ENCODE results near the gene EFCAB6.

The EFCAB6 gene

DNA sequence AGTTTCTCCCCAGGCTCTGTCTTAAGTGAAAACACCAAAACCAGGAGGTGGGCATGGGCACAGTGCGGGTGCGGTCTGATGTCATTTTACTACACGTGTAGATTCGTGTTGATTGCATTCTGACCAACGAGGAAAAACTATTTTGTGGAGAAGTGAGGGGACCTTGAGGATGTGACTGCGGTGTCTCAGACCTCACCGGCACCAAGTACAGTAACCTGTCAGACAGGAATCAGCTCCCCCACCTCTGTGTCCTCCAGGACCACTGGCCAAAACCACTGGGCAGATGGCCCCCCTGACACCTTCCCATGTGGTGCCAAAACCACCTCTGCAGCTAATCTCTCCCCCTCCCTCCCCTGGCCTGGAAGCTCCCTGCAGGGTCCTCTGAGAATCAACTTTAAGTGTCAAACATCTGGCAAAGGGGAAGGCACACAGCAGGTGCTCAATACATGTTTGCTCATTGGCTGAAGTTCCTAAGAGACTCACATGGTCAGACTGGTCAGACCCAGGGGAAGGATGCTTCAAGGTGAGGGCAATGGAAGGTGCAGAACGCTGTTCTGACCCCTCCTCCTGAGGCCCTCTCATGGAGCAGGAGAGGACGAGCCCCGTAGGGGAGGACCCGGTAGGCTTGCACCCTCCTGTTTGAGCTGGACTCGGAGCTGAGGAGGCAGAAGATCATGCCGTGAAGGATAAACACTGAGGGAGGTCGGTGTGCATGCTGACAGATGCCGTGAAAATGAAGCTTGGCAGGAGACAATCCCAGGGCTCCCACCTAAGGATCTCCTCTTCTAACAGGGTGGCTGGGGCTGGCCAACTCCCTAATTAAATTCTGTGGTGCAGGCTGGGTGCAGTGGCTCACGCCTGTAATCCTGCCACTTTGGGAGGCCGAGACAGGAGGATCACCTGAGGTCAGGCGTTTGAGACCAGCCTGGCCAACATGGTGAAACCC lies 270.4 kb downstream of the EFCAB6 start:
- no peak for DNase-seq

DNA sequence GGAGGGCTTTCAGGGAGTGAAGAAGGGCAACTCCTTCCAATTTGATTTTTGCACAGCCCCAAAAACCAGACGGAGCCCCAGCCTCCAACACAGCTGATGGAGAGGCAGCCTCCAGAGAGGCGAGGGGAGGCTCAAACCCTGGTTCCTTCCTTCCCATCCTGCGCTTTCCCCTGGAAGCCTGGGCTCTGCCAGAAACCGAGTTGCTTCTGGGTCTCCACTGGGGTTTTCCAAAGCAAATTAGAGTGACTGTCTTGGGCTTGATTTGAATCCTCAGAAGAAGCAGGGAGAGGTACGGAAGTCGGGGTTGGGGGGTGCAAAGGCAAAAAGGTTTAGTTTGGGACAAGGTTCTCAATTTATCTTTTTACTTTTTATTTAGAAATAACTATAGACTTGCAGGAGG lies 271.1 kb downstream of the EFCAB6 start:
- no peak for DNase-seq

DNA sequence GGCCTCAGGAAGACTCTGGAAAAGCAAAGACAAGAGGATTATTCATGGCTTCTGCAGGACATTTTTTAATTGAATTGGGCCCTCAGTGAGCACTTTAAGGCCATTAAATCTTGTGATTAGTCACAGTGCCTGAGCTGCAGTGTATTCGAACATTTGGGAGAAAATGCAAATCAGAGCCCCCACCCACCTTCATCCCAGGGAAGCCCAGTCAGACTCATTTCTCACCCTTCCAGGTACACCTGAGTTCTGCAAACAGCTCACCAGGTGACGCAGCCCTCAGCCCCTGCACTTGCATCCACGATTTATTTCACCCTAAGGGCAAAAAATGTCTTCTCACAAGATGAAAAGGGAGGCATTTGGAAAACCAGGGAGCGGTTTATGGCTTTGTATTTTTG lies 271.6 kb downstream of the EFCAB6 start:
- no peak for DNase-seq

DNA sequence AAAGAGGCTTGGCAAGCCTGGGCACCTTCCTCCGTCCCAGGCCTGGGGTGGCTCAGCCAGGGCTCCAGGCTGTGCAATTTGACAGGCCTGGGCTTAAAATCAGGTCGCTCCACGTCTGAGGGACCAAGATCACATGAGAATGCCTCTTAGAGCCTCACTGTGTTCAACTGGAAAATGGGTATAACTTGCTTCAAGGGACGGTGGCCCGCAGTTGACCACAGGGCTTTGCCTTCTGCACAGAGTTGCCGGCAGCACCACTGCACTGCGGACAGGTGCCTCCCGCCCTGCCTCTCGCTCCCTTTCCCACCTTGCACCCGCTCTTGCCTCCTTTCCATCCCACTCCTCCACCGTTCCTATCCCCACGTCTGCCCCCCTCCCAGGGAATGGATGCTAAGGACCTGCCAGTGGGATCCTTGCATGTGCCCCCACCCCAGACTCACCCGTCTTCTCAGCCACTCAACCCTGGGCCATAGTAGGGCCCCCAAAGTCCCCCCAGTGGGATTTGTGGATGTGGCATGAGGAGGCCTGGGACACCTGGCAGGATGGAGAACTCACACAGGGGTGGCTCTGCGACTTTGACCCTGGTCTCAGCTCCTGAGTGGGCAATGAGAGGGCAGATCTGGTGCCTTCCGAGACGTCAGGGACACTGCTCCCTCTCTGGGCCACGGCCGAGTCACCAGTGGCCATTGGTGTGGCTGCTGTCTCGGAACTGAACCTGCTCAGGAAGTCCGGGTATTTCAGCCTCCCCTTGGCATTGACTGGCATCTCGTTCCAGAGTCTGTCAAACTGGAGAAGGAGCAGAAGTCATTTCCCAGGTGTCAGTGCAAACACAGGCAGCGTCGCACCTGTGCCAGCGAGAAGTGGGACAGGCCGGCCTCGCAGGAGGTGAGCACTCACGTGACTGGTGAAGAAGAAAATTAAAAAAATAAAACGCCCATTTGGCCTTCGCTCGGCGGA lies 272.3 kb downstream of the EFCAB6 start:
- no peak for DNase-seq

DNA sequence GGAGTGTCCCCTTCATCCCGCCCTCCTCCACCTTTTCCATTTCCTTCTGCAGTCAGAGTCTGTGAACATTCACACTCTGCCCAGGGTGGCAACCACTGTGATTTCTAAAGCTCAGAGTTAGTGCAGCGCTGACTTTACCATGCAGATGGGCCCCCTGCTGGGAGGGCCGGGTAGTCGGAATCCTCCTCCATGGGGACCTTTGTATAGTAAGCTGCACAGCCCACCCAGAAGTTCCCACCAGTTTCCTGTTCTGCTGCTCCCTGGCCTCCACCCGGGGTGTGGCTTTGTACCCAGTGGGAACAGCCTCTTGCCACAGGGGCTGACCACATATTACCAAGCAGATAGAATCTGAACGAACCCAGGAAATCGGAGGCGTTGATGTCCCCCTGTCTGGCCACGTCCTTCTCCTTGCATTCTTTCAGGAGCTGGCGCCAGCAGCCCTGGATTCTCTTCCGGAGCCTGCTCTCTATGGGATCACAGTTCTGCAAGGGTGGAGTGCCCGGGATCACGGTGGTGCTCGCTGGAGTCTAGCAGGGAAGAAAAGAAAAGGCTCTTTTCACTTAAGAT lies 275.0 kb downstream of the EFCAB6 start:
- DNase-seq = no peak

DNA sequence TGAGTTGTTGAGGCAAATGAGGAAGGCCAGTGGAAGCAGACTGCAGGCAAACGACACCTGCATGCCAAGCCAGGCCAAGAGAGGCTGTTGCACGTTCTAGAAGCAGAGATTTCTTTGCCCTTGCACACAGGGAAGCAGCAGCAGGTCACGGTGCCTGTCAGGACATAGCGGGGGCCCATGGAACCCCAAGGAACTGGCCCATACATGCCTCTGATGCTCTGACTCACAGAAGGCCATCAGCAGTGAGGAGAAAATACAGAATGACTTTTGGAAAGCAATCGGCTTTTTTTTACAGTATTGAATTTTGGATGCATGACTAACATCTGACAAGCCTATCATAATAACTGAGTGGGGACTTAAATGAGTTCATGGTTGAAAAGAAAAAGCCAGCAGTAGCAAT lies 276.4 kb downstream of the EFCAB6 start:
- no peak for DNase-seq

DNA sequence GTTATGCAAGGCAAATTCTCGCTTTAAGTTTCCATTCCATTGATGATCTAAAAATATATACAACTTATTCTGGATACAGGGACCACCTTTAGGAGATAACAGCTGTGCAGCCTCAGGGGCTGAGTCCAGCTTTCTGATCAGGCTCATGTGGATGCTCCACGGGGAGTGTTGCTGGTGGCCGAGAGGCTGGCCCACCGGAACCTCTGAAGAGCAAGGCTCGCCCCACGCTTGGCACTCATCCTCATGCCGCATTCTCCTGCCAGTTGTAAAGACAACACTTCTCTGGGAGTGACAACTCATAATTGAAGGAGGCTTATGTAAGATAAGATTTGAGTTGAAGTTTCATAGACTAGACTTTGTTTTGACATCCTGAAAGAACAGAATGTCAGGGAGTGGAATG lies 276.8 kb downstream of the EFCAB6 start:
- no peak for DNase-seq

DNA sequence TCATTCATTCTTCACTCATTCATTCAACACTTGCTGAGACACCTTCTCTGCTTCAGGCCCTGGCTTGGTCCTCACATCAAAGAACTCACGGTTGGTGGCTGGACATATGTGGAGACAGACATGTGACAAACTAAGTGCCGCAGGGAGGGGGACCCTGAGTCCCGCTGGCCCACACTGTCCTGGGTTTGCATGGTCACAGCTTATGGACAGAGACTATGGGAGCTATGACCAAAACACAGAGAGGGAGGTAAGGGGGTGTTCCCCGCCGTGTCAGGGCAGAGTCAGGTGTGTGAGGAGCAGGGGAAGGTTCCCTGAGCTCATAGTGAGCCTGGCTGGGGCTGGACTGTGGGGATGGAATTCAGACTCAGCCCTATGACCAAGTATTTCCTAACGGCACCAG lies 277.2 kb downstream of the EFCAB6 start:
- no peak for DNase-seq

DNA sequence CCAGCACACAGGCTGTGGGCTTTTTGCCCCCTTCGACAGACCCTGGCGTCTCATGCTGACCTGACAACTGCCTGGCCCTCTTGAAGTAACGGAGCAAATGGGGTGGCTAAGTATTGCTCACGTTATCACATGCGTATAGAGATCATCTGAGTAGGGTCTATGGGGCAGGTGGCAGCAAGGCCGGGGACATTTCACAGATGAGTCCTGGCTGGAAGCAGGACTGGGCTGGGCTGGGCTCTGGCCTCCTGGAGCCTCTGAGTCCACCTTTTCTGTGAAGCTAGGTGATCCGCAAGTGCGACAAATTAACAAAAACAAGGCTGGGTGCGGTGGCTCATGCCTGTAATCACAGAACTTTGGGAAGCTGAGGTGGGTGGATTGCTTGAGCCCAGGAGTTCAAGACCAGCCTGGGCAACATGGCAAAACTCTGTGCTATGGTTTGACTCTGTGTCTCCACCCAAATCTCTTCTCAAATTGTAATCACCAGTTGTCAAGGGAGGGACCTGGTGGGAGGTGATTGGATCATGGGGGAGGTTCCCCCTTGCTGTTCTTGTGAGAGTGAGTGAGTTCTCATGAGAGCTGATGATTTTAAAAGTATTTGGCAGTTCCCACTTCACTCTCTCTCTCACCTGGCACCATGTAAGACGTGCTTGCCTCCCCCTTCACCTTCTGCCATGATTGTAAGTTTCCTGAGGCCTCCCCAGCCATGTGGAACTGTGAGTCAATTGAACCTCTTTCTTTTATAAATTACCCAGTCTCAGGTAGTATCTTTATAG lies 278.3 kb downstream of the EFCAB6 start:
- DNase-seq = no peak

DNA sequence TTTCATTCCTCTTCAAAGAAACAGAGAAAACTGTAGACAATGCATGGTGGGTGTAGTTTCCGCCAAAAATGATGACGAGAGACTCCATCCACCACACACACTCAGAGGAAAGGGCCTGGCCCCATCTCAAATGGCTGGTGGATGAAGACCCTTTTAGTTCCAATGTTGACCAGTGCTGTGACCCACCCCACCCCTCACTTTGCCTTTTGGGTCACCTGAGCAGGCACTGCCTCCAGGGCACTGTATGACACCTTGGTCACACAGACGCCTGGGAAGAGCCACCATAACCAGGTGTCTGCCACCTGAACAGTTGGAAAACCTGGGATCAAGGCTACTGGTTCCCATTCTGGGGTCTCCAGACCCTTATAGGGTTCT lies 279.0 kb downstream of the EFCAB6 start:
- no peak for DNase-seq

DNA sequence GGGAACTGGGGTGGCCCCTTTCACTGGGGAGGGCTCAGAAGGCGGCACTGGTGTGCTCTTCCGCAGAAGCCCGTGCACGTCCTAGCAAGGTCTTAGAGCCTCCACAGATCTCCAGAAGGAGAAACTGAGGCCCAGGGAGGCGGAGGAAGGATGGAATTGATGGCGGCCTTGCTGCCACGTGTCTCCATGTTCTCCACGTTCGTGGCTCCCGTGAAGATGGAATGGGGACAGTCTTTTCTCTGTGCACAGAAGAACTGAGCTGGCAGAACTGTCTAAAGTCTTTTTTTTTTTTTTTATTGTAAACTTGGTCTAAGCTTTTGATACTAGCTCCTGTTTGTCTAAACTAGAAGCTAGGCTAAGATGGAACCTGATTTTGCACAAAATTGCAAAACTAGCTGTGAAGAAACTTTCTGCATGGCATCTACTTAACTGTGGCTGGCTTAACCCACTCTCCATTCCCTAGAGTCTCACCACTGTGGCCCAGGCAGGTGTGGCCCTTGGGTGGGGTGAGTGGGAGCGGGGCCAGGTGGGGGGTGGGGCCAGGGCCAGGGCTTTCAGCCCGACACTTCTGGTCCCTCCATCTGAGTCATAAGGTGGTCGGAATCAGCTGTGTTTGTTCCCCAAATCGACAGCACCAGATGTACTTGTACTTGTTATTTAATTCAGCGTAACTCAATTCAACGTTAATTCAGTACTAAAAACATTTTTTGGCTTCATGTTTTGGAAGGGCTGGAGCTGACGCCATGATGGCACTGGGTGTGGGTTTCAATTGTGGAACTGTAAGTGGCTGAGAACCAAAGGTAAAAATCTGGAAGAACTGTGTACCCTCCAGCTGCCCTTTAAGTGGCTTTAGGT lies 279.6 kb downstream of the EFCAB6 start:
- DNase-seq = no peak

DNA sequence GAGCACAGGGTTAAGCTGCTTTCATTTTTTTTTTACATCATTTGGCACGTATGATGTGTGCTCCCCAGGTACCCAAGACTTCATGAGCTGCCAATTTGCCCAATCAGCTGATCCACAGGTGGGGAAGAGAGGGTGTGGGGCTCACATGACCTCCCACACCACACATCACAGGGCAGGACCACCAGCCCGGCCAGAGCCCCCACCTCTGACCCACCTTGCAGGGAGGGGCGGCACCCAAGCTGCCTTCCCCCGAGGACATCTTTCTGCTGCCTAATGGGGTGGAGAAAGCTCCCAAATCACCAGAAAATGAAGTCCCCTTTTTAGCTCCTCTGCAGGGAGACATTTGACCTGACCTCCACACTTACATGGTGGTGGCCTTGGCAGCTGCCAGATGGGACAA lies 280.5 kb downstream of the EFCAB6 start:
- DNase-seq = no peak

DNA sequence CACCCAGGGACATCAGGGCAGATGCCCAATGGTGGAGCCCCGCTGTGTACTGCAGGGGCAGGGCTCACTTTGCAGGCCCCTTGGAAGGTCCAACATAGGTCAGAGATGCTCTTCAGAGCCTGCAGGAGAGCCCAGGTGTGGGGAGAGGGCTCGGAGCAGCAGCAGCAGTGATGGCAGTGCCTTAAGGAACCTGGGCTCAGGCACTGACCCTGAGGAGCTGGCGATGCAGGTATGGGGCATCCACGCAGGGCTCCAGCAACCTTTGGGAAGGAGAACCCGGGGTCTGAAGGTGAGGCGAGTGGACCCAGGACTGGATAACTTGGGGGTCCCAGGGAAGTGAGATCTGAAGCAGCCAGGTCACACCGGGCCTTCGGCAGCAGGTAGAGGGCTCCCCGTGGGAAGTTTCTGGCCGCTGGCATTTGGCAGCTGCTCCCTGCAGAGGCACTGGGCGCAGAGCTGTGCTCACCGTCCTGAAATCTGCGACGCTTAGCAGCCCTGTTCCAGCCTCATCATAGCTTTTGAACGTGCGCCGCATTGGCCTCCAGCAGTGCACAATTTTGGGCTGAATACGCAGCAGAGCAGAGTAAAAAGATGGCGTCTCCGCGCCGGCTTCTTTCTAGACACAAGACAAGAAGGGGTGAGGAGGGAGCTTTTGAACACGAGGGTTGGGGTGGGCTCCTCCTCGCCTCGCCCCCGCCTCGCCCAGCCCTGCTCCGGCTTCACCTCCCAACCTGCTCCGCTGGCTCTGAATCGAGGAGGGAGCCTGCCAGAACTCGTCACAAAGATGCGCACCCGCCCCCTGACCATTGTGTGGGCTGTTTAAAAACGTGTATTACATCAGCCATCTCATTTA lies 281.5 kb downstream of the EFCAB6 start:
- no peak for DNase-seq

DNA sequence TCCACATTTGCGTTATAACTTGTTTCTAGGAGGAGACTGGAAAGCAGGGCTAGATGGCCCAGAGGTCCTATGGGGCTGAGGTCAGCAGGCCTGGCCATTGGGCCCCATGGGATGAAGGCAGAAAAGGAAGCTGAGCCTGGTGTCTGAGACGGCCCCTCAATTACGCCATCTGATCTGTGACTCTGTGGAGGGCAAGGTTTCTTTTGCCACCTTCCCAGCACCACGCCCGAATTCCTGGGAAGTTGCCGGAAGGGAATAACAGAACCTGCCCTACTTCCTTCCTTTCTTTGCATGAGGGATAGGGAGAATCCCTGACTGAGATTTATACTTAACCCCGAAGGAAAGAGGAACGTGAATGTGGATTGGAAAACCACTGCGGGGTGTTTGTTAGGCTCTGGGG lies 282.2 kb downstream of the EFCAB6 start:
- DNase-seq = no peak

DNA sequence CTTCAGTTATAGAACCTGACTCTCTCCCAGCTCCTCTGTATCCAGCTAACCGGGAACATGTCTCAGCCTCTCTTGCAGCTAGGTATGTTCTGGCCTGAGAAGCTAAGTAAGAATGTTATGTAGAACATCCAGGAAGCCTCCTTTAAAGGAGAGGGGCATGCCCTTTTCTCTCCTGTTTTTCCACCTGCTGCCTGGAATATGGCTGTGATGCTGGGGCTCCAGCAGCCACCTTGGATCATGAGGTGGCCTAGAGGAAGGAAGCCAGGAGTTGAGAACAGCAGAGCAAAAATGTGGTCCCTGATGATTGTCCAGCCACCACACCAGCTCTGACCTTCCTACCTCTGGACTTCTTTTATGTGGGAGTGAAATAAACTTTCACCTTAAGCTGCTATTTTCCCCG lies 282.6 kb downstream of the EFCAB6 start:
- no peak for DNase-seq

DNA sequence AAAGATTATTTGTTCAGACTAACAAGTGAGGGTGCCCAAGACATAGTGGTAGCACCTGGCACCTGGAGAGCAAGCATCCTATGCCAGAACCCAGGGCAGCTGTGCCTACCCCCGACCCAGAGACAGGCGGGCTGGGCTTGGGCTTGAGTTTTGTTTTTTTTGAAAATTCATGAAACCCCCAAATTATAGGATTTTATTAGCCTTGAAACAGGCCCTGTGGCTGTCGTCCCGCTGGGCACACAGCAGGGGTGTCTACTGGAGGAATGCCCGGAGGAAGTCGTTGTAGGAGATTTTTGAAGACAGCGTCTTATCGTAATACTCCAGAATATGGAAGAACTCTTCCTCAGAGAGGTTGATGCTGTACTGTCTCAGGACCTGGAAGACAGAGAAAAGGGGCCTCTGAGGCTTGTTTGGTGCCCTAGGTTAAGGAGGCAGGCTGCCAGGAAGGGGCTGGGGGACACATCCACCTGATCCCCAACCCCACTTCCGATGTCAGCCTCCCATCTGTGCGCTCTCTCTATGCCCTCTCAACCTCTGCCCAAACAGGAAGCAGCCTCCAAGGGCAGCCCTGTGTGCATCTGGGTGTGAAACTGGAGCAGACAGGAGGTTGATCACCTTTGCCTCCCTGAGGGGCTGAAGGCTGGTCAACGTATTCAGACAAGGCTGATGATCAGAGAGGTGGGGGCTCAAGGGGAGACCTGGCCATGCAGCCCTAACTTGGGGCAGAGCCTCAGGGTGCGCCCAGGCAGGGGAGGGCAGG lies 283.3 kb downstream of the EFCAB6 start:
- DNase-seq = no peak

DNA sequence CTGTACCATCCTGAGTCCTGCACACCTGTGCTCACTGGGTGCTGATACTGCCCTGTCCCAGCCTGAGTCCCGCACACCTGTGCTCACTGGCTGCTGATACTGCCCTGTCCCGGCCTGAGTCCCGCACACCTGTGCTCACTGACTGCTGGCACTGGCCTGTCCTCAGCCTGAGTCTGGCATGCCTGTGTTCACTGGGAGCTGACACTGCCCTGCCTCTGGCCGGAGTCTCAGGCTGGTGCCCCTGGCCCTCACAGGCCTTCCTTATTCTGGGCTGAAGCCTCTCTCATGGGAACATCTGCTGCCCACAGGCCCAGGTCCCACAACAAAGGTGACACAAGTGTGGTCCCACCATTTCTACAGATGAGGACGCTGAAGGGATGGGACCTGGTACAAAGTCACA lies 285.2 kb downstream of the EFCAB6 start:
- DNase-seq = no peak

DNA sequence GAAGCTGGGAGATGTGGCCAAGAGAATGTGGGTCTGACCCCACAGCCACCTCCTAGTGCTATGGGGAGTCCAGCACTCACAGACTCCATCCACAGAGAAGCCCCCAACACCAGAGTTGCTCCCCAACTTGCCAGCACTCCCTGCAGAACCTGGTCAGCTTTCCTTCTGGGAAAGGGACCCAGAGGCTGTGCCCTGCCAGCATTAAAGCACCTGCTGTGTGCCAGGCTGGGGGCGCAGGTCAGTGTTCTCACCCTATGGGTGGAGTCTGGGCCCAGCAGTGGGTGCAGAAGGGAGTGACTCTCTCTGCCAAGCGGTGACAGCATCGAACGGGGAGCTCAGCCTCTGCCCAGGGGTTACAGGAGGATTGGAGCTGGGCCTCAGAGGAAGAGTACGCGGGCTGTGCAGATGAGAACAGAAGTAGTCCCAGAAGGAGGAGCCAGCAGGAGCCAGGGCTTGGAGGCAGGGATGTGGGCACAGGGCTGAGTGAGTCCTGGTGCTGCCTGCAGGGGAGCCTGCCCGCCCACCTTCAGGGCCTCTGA lies 285.9 kb downstream of the EFCAB6 start:
- no peak for DNase-seq

DNA sequence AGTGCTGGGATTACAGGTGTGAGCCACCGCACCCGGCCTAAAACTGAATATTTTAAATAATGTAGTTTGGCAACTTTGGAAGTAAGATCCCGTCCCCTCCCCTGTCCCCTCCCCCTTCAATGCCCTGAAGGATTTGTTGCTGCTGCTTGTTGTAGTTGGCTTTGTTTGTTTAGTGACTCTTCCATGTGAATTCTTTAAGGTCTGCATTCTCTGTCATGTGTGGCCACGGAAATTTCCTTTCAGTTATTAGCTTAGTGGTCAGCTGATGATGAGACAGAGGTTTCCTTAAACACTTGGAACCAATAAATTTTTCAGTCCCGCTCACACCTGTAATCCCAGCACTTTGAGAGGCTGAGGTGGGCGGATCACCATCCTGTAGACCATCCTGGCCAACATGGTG lies 290.4 kb downstream of the EFCAB6 start:
- no peak for DNase-seq

DNA sequence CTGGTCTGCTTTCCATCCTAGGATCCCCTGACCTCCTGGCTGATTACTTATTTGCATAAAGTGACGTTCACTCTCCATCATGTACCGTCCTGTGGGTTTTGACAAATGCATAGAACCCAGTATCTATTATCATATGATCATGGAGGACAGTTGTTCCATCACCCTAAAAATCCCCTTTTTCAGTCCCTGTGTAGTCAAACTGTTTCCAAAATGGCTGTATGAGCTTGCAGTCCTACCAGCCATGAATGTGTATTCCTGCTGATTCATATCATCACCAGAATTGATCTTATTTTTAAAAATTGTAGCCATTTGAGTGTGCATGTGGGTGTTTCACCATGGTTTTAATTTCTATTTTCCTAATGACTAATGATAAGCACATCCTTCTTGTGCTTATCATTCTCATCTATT lies 291.5 kb downstream of the EFCAB6 start:
- no peak for DNase-seq
